SK-N-MC (cell line): ENCODE data around the gene MPG.

Experiments
- EZH2 ChIP-seq: fragments of 200-600 bp; sonication (generic); IDR thresholded peaks from one replicate; pipeline ENCODE4 v1.6.1; 2017; ENCODE audit warnings: antibody characterized with exemption
- FOXP2 ChIP-seq: optimal IDR thresholded peaks from 2 replicates; pipeline ENCODE3; 2011; ENCODE audit warnings: mild to moderate bottlenecking, moderate library complexity; ENCODE audit not compliant: insufficient read depth; ENCODE audit errors: extremely low read length, control extremely low read depth
- POLR2AphosphoS5 ChIP-seq: IDR thresholded peaks from 2 replicates; pipeline ENCODE4 v1.6.1; 2012; ENCODE audit warnings: mild to moderate bottlenecking, low read depth, low read length, borderline replicate concordance

- no peak for TF ChIP-seq EZH2
- TF ChIP-seq POLR2AphosphoS5 = no peak
- TF ChIP-seq FOXP2 = peak; percentile 58
Measured at GRCh38 chr16:96935-97381, 18.9 kb downstream of the MPG start.
